SJSA1 (cell line): ENCODE measurements around the gene GLRX3. TPM values are rescaled to one million over a fixed set of nuclear protein-coding genes. Genes with fewer than 3 reads are reported as not detected.

Experiments
- DNase-seq, 2 experiments: peaks; one replicate each; pipeline ENCODE4 v3.0.0-alpha.2; 2015 to 2020; ENCODE audit warnings: low spot score in 2 of 2, low read depth in 1 of 2
- H3K27ac ChIP-seq: fragments of 250-450 bp; sonication (Bioruptor Pico); 2 replicates; pipeline ENCODE4 v1.5.1; 2020; ENCODE audit warnings: mild to moderate bottlenecking, moderate library complexity
- H3K27me3 ChIP-seq: fragments of 250-450 bp; sonication (Bioruptor Pico); replicated peaks from 2 replicates; pipeline ENCODE4 v1.5.1; 2020; ENCODE audit warnings: mild to moderate bottlenecking, moderate library complexity
- H3K36me3 ChIP-seq: fragments of 250-450 bp; sonication (Bioruptor Pico); 2 replicates; pipeline ENCODE4 v1.5.1; 2020; ENCODE audit warnings: mild to moderate bottlenecking
- H3K4me1 ChIP-seq: fragments of 250-450 bp; sonication (Bioruptor Pico); replicated peaks from 2 replicates; pipeline ENCODE4 v1.6.1; 2021; ENCODE audit warnings: mild to moderate bottlenecking
- H3K4me3 ChIP-seq: fragments of 250-450 bp; sonication (Bioruptor Pico); 2 replicates; pipeline ENCODE4 v1.5.1; 2020; ENCODE audit warnings: mild to moderate bottlenecking
- H3K9me3 ChIP-seq: fragments of 250-450 bp; sonication (Bioruptor Pico); replicated peaks from 2 replicates; pipeline ENCODE4 v1.5.1; 2020; ENCODE audit warnings: mild to moderate bottlenecking
- total RNA-seq: library from RNA; depleted of rRNA; stranded (reverse); fragments of >200 nt; shearing (Covaris generic); gene quantifications from 2 replicates; pipeline ENCODE4 v1.2.3, GENCODE V29; 2014

The GLRX3 gene
- total RNA-seq, 1 experiment from 2014 or later, result 221 TPM

DNA sequence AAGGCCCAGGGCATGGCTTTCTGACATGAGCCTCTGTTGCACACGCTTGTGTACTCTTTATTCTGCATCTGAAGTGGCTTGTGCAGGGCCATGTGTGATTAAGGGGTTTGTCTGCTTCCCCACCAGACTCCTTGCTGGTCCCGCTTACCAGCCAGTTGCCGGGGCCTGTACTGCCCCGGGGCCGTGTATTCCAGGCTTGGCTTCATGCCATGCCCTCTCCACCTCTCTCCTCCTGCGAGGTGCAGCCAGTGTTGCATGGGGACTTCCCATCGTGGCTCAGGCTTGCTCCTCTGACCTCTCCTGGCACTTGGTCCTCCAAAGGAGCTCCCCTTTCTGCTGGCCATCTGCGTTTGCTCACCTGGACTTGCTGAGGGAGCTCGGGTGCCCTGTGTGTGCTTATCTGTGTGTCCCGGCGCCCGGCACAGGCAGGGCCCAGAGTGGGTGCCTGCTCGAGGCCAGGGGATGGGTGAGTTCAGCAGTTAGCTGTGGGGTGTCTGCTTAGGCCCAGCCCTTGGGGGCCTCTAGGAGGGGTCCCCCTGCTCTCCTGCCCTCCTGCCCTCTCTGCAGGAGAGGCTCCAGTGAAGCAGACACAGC is 14.6 kb upstream of the GLRX3 start:
- H3K36me3 ChIP-seq, result no peaks in the 10 kb centered on the region
- no peak overlapping the region for H3K27ac ChIP-seq
- H3K9me3 ChIP-seq, result no peaks in the 10 kb centered on the region

DNA sequence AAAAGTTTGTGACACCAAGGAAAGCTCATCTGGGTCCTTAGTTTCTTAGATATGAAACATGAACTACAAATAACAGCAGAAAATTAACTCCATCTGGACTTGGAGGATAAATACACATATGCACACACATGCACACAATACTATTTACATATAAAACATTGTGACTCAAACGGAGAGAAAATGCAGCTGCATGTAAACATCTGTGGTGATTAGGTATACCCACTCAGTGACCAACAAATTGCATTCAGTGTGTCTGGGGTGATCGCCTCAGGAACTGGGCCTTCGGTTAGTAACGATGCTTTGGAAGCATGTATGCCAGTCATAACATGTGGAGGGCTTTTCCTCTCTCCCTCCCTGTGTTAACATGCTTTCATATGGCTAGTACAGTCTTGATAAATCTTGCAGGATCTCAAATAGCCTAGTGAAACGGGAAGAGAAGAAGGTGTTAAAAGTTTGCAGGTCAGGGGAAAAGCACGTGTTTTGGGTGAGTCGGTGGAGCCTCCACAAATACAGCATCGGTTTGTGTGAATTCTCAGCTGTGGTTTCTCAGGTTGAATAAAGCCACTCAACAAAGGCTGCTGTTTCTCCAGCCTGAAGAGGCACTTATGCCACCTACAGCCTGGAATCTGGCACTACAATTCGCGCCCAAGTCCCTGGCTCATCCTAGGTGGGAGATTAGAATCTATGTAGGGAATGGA is 8.7 kb upstream of the GLRX3 start:
- H3K27ac ChIP-seq, result no peak overlapping the region
- no peaks in the 10 kb centered on the region for H3K9me3 ChIP-seq
- H3K36me3 ChIP-seq, result no peaks in the 10 kb centered on the region
- no peaks in the 10 kb centered on the region; the same call in none of the 2 replicates for H3K4me1 ChIP-seq
- H3K27me3 ChIP-seq, result no peaks in the 10 kb centered on the region
- DNase-seq, result peak in 1 of 2 experiments; percentile 48
- H3K4me3 ChIP-seq, result no peak overlapping the region

More for the DNA sequence above, 14.6 kb upstream of the GLRX3 start:
- Histone ChIP-seq H3K27me3 (no peaks in the 10 kb centered on the region), H3K4me3 (no peak overlapping the region), H3K4me1 (no peaks in the 10 kb centered on the region; the same call in 1 of the 2 replicates)
- DNase-seq, result no peak

DNA sequence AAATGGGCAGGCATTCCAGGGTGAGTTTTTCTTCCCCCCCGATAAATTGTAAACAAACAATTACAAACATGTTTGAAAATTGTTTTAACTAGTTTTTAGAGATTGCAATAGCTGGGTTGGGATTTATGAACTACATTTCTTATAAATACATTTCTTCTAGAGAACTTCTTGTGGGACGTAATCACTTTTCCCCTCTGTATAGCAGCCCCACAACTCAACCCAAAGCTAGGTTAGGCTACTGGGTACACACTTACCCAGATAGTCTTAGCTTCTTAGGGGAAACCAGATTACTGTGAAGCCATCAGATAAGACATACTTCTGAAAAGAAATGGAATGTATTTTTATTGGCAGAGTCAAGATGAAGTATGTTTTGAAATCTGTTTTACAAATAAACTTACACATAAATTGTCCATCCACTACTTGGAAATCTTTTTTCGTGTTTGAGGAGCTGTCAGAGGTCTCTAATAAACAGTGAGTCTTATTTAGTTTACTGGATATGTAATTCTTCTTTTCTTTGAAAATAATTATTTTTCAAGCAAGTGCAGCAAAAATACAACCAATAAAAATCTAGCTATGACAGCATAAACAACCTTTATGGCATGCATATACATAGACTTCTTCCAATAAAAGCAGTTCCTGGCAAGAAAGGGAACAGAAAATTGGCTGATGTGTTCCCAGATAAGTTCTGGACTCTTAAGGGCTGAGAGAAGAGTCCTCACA is 8.0 kb upstream of the GLRX3 start:
- no peak overlapping the region for H3K27ac ChIP-seq
- no peaks in the 10 kb centered on the region for H3K9me3 ChIP-seq
- no peaks in the 10 kb centered on the region for H3K27me3 ChIP-seq
- H3K4me3 ChIP-seq, result no peak overlapping the region
- no peaks in the 10 kb centered on the region for H3K36me3 ChIP-seq
- DNase-seq, result no peak
- H3K4me1 ChIP-seq, result no peaks in the 10 kb centered on the region; the same call in none of the 2 replicates

DNA sequence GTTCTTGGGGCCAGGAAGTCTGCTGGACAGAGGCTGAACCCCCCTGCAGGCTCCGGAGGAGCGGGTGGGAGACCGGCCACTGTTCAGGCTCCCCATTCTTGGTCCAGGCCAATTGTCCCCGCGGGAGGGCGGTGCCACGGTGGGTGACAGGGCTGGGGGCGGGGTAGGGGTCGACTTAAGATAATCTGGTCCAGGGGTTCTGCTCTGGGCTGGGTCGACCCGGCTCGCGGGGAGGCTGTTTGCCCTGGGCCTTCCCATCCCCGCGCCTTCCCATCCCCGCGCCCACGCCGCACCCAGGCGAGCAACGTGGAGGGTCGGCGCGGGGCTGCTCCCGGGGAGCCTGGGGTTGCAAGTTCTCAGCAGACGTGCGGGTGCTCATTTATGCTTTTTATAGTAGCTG is 7.3 kb upstream of the GLRX3 start:
- no peak for DNase-seq
- H3K4me3 ChIP-seq, result no peak overlapping the region

DNA sequence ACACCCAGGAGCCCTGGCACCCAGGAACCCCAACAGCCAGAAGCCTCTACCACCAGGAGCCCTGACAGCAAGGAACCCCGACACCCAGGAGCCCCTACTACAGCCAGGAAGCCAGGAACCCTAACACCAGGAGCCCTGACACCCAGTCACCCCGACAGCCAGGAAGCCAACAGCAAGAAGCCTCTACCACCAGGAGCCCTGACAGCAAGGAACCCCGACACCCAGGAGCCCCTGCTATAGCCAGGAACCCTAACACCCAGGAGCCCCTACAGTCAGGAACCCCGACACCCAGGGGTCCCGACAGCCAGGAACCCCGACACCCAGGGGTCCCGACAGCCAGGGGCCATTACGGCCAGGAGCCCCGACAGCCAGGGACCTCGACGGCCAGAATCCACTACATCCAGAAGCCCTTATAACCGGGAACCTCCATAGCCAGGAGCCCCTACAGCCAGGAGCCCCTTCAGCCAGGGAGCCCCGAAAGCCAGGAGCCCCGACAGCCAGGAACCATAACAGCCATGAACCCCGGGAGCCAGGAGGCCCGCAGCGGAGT is 440 bp upstream of the GLRX3 start:
- Histone ChIP-seq H3K9me3 (no peaks in the 10 kb centered on the region), H3K4me1 (peaks cover 19% of the 10 kb centered on the region), H3K36me3 (peaks cover 31% of the 10 kb centered on the region), H3K27ac (peak overlapping the region; percentile 57), H3K27me3 (no peaks in the 10 kb centered on the region), H3K4me3 (peak overlapping the region; percentile 95)
- DNase-seq, result no peak

More for the DNA sequence above, 7.3 kb upstream of the GLRX3 start:
- no peak overlapping the region for H3K27ac ChIP-seq
- H3K9me3 ChIP-seq, result no peaks in the 10 kb centered on the region
- no peaks in the 10 kb centered on the region for H3K36me3 ChIP-seq
- no peaks in the 10 kb centered on the region; the same call in none of the 2 replicates for H3K4me1 ChIP-seq
- H3K27me3 ChIP-seq, result no peaks in the 10 kb centered on the region

DNA sequence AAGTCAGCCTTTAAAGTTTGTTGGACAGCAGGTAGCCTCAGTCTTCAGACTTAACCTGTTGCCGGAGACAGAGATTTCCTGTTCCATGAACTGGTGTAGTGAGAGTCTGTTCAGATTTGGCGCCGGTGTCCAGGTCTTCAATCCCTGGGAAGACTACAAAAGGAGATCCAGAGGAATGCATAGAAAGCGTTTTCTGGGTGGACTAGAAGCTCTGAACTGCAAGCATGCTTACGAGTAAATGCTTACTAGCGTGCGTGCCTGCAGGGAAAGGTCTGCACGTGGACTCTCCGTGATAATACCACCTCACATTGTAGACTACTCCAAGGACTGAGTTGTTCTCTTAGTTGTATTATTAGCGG is 878 bp downstream of the GLRX3 start:
- DNase-seq, result peak in 1 of 2 experiments; percentile 28
- H3K9me3 ChIP-seq, result no peaks in the 10 kb centered on the region
- H3K36me3 ChIP-seq, result peaks cover 40% of the 10 kb centered on the region
- peak overlapping the region; percentile 95 for H3K4me3 ChIP-seq
- H3K27me3 ChIP-seq, result no peaks in the 10 kb centered on the region
- peak overlapping the region; percentile 57 for H3K27ac ChIP-seq
- peaks cover 19% of the 10 kb centered on the region for H3K4me1 ChIP-seq

DNA sequence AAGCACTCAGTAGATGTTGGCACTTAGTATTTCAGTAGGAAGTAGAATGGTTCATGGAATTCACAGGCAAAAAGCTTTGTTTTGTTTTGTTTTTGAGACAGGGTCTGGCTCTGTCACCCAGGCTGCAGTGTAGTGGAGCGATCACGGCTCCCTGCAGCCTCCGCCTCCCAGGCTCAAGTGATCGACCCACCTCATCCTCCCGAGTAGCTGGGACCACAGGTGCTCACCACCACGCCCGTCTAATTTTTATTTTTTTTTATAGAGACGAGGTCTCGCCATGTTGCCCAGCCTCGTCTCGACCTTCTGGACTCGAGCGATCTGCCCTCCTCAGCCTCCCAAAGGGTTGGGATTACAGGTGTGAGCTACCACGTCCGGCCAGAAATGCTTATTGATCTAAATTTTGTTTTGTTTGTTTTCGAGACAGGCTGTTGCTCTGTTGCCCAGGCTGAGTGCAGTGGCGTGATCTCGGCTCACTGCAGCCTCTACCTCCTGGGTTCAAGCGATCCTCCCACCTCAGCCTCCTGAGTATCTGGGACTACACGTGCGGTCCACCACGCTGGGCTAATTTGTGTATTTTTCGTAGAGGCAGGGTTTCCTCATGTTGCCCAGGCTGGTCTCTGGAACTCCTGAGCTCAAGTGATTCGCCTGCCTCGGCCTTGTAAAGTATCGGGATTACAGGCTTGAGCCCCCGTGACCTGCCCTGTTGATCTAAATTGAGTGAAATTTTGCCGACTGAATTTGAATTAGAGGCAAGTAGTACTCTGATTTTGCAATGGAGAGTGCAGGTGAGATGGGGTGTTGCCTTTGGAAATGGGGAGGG is 1.7 kb downstream of the GLRX3 start:
- H3K4me3 ChIP-seq, result peak overlapping the region; percentile 95
- no peaks in the 10 kb centered on the region for H3K27me3 ChIP-seq
- H3K27ac ChIP-seq, result peak overlapping the region; percentile 29; the same call in 1 of the 2 replicates
- DNase-seq, result no peak
- H3K9me3 ChIP-seq, result no peaks in the 10 kb centered on the region
- peaks cover 45% of the 10 kb centered on the region for H3K36me3 ChIP-seq
- peaks cover 19% of the 10 kb centered on the region for H3K4me1 ChIP-seq

DNA sequence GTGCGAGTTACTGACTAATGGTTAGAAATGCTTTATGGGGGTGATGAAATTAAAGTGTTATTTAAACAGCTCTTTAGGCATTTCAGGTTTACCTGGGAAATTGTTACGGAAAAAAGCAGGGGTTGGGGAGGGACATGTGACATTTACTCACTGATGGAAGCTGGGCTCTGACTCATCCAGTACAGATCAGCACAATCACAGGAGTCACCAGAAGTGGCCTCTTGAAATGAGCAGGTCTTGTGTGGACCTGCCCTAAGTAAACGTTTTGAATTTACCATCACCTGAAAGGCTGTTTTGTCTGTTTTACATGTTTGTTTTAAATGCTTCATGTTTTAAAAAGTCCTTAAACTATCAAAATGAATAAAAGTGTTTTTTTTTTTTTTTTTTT is 2.3 kb downstream of the GLRX3 start:
- H3K36me3 ChIP-seq, result peaks cover 47% of the 10 kb centered on the region
- no peak for DNase-seq
- no peak overlapping the region for H3K27ac ChIP-seq
- H3K4me3 ChIP-seq, result no peak overlapping the region
- H3K4me1 ChIP-seq, result peaks cover 19% of the 10 kb centered on the region
- no peaks in the 10 kb centered on the region for H3K27me3 ChIP-seq
- H3K9me3 ChIP-seq, result no peaks in the 10 kb centered on the region

DNA sequence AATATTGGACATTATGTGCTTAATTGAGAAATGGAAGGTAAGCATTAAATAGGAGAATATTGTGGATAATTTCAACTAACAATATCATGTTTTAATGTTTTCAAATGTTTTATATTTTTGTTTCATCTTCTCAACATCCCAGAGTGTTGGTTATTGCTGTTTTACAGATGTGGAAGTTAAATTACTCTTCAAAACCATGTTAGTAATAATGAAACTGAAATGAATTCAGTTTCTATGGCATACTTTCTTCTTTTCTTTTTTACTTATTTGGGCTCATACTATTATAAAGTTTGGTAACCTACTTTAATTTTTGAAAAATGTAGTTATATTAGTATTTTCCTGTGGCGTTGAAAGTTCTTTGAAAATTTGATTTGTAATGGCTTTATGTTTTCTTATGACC is 4.2 kb downstream of the GLRX3 start:
- H3K36me3 ChIP-seq, result peaks cover 58% of the 10 kb centered on the region
- H3K27me3 ChIP-seq, result no peaks in the 10 kb centered on the region
- no peaks in the 10 kb centered on the region for H3K9me3 ChIP-seq

DNA sequence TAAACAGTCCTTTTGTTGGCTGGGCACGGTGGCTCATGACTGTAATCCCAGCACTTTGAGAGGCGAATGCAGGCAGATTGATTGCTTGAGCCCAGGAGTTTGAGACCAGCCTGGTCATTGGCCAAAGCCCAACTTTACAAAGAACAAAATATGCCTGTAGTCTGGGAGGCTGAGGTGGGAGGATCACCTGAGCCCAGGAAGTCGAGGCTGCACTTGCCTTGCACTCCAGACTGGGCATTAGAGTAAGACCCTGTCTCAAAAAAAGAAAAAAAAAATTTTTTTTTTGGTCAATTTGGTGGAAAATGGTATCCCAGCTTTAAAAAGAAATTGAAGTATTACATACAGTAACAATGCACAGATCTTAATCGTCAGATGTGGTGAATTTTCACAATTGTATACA is 4.8 kb downstream of the GLRX3 start:
- H3K4me3 ChIP-seq, result no peak overlapping the region
- H3K27ac ChIP-seq, result no peak overlapping the region
- no peak for DNase-seq
- peaks cover 14% of the 10 kb centered on the region for H3K4me1 ChIP-seq
- no peaks in the 10 kb centered on the region for H3K27me3 ChIP-seq
- H3K36me3 ChIP-seq, result peaks cover 60% of the 10 kb centered on the region
- H3K9me3 ChIP-seq, result no peaks in the 10 kb centered on the region

More for the DNA sequence above, 4.2 kb downstream of the GLRX3 start:
- no peak overlapping the region for H3K4me3 ChIP-seq
- no peak overlapping the region for H3K27ac ChIP-seq
- peaks cover 19% of the 10 kb centered on the region for H3K4me1 ChIP-seq
- DNase-seq, result no peak

DNA sequence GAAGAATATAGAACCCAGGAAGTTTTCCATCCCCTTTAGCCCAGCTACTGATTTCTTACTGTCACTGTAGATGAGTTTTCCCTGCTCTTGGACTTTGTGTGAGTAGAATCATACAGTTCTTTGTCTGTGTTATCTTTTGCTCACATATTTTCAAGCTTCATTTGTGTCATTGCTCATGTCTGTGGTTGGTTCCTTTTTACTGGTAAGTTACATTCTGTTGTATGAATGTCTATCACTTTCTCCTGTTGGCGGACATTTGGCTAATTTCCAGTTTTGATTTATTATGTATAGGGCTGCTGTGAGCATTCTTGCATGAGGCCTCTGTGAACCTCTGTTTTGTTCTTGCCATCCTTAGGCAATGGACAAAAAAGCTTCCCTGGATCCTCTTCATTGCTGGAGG is 5.3 kb downstream of the GLRX3 start:
- Histone ChIP-seq H3K9me3 (no peaks in the 10 kb centered on the region), H3K27me3 (no peaks in the 10 kb centered on the region), H3K36me3 (peaks cover 62% of the 10 kb centered on the region), H3K4me1 (peaks cover 14% of the 10 kb centered on the region), H3K27ac (no peak overlapping the region), H3K4me3 (no peak overlapping the region)
- no peak for DNase-seq

DNA sequence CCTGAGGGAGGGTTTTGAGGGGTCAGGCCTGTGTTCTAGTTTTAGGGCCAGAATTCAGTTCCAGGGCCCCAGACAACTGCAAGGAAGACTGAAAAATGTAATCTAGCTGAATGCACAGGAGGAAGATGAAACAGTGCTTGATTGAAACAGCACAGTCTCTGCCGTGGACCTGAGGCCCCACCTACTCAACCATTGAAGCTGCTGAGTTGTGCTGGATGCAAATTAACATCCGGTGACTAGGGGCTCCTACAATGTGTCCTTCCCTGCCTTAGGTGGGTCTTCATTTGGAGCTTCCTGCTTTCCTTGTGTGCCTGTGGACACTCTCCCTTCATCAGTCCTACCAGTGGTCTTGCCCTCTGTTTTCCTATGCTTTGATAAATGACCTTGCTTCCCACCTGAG is 5.7 kb downstream of the GLRX3 start:
- Histone ChIP-seq H3K36me3 (peaks cover 62% of the 10 kb centered on the region), H3K27ac (no peak overlapping the region), H3K4me3 (no peak overlapping the region), H3K27me3 (no peaks in the 10 kb centered on the region), H3K9me3 (no peaks in the 10 kb centered on the region), H3K4me1 (peaks cover 14% of the 10 kb centered on the region)
- no peak for DNase-seq

DNA sequence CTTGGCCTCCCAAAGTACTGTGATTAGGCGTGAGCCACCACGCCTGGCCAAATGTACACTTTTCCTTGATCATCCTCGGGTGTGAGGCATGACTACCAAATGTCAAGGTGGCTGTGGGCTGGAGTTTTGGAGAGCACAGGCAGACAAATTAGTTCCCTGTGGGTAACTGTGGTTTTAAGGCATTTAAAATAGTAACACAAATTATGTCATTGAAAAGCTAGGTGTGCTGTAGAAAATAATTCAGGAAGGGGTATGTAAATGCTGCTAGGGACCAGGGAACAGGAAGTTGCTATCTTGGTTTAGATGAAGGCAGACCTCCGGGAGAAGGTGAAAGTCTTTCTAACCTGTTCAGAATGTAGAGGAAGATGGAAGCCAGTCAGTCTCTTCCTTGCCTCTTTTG is 9.9 kb downstream of the GLRX3 start:
- H3K27ac ChIP-seq, result no peak overlapping the region
- H3K27me3 ChIP-seq, result no peaks in the 10 kb centered on the region
- H3K36me3 ChIP-seq, result peaks cover 59% of the 10 kb centered on the region
- H3K9me3 ChIP-seq, result no peaks in the 10 kb centered on the region
- no peak overlapping the region for H3K4me3 ChIP-seq
- no peak for DNase-seq
- H3K4me1 ChIP-seq, result no peaks in the 10 kb centered on the region
